ENCODE data around the gene SULT1A2.

Gene SULT1A2

GRCh38 chr16:28561557-28562187, 35.2 kb downstream of the SULT1A2 start:
- Histone ChIP-seq H3K36me3 (peaks cover 6% of the 10 kb centered on the region; the same call in 1 of the 2 replicates), H3K4me1 (no peaks in the 10 kb centered on the region), H3K4me3 (ENCODE audit: low read depth, low read length) (no peak overlapping the region), H3K27me3 (no peaks in the 10 kb centered on the region), H3K9me3 (no peaks in the 10 kb centered on the region)
- no peak for DNase-seq
- TF ChIP-seq CTCF (IDR thresholded peaks at IDR 0.05; ENCODE audit: low read depth, low read length): no peak

- no peak for TF ChIP-seq CTCF (IDR thresholded peaks at IDR 0.05; ENCODE audit: low read depth, low read length)
- no peak for DNase-seq
- H3K9me3 ChIP-seq: no peaks in the 10 kb centered on the region
- H3K27me3 ChIP-seq: no peaks in the 10 kb centered on the region
- peaks cover 6% of the 10 kb centered on the region; the same call in 1 of the 2 replicates for H3K36me3 ChIP-seq
- no peak overlapping the region for H3K4me3 ChIP-seq (ENCODE audit: low read depth, low read length)
- H3K4me1 ChIP-seq: no peaks in the 10 kb centered on the region
Measured at GRCh38 chr16:28558456-28558855, 38.4 kb downstream of the SULT1A2 start.

GRCh38 chr16:28556914-28557320, 39.9 kb downstream of the SULT1A2 start:
- DNase-seq: no peak
- H3K9me3 ChIP-seq: no peaks in the 10 kb centered on the region
- H3K36me3 ChIP-seq: peaks cover 6% of the 10 kb centered on the region; the same call in 1 of the 2 replicates
- H3K27me3 ChIP-seq: no peaks in the 10 kb centered on the region
- no peak for TF ChIP-seq CTCF (IDR thresholded peaks at IDR 0.05; ENCODE audit: low read depth, low read length)
- no peaks in the 10 kb centered on the region for H3K4me1 ChIP-seq
- H3K4me3 ChIP-seq (ENCODE audit: low read depth, low read length): no peak overlapping the region

- DNase-seq: no peak
- Histone ChIP-seq H3K36me3 (peaks cover 6% of the 10 kb centered on the region; the same call in 1 of the 2 replicates), H3K27me3 (no peaks in the 10 kb centered on the region), H3K4me3 (ENCODE audit: low read depth, low read length) (no peak overlapping the region), H3K9me3 (no peaks in the 10 kb centered on the region), H3K4me1 (no peaks in the 10 kb centered on the region)
- no peak for TF ChIP-seq CTCF (IDR thresholded peaks at IDR 0.05; ENCODE audit: low read depth, low read length)
Measured at GRCh38 chr16:28555561-28555960, 41.3 kb downstream of the SULT1A2 start.

- H3K4me3 ChIP-seq (ENCODE audit: low read depth, low read length): peak overlapping the region; percentile 51
- no peaks in the 10 kb centered on the region for H3K4me1 ChIP-seq
- no peaks in the 10 kb centered on the region for H3K27me3 ChIP-seq
- TF ChIP-seq CTCF (IDR thresholded peaks at IDR 0.05; ENCODE audit: low read depth, low read length): no peak
- H3K9me3 ChIP-seq: no peaks in the 10 kb centered on the region
- DNase-seq: no peak
- peaks cover 6% of the 10 kb centered on the region; the same call in 1 of the 2 replicates for H3K36me3 ChIP-seq
Measured at GRCh38 chr16:28554634-28555423, 42.0 kb downstream of the SULT1A2 start.
